B cell (primary cell): ENCODE data around the gene FBN1. TPM values are rescaled to one million over a fixed set of nuclear protein-coding genes. Genes with fewer than 3 reads are reported as not detected.

Experiments used
- ATAC-seq: fragments of 200-7000 bp; cut with Tn5 transposase; one replicate; pipeline ENCODE4 v1.10.0; 2021; ENCODE audit warnings: low read depth, mild to moderate bottlenecking, moderate number of reproducible peaks, moderate library complexity
- CTCF ChIA-PET: fragments of 350-600 bp; sonication (Branson Sonifier 250); formaldehyde crosslinking; loops from one replicate; lab custom pipeline; 2021; ENCODE audit warnings: antibody characterized with exemption, inconsistent platforms; lab: Charles Lee
- POLR2A ChIA-PET: fragments of 350-600 bp; sonication (Branson Sonifier 250); formaldehyde crosslinking; loops from one replicate; lab custom pipeline; 2021; ENCODE audit warnings: antibody characterized with exemption; lab: Charles Lee
- DNase-seq: peaks from one replicate; pipeline ENCODE4 v3.0.0; 2013
- H2AFZ ChIP-seq: 2 replicates; pipeline ENCODE4 v1.6.1; 2012; ENCODE audit warnings: mild to moderate bottlenecking, low read depth, low read length; ENCODE audit not compliant: insufficient read depth, poor library complexity, severe bottlenecking
- H3K27ac ChIP-seq, 2 donors: 1 replicate in 1 of 2; 2 replicates in 1 of 2; pipeline ENCODE4 v1.5.1; 2012 to 2013; ENCODE audit warnings: low read length in 2 of 2, mild to moderate bottlenecking in 2 of 2, moderate library complexity in 1 of 2
- H3K27me3 ChIP-seq, 4 experiments: fragments of 200-600 bp in 1 of 4; sonication (generic) in 1 of 4; replicated peaks in 1 of 4; 1 replicate in 2 of 4; 2 replicates in 2 of 4; pipeline versions ENCODE4 v1.6.1 to v1.7.0; 2013 to 2016; ENCODE audit warnings: low read length in 3 of 4, mild to moderate bottlenecking in 2 of 4, mixed read lengths in 1 of 4, moderate library complexity in 1 of 4; ENCODE audit not compliant: insufficient read depth in 4 of 4, control insufficient read depth in 3 of 4; ENCODE audit errors: control extremely low read depth in 1 of 4
- H3K36me3 ChIP-seq, 2 experiments: replicated peaks in 1 of 2; 1 replicate in 1 of 2; 2 replicates in 1 of 2; pipeline versions ENCODE4 v1.6.1 to v1.7.1; 2013; ENCODE audit warnings: low read length in 1 of 2; ENCODE audit not compliant: insufficient read depth in 2 of 2, control insufficient read depth in 1 of 2; ENCODE audit errors: control extremely low read depth in 1 of 2, extremely low read depth in 1 of 2
- H3K4me1 ChIP-seq, 2 donors: fragments of 200-600 bp in 1 of 2; sonication (generic) in 1 of 2; 1 replicate in 1 of 2; 2 replicates in 1 of 2; pipeline versions ENCODE4 v1.5.1 to v1.6.1; 2013 to 2017; ENCODE audit warnings: low read length in 2 of 2; ENCODE audit not compliant: control insufficient read depth in 2 of 2, insufficient read depth in 2 of 2
- H3K4me2 ChIP-seq: replicated peaks from 2 replicates; pipeline ENCODE3; 2012; ENCODE audit warnings: mild to moderate bottlenecking, low read depth, low read length; ENCODE audit not compliant: poor library complexity, severe bottlenecking
- H3K4me3 ChIP-seq, 5 experiments: fragments of 200-600 bp in 1 of 5; sonication (generic) in 1 of 5; 1 replicate in 3 of 5; 2 replicates in 2 of 5; pipeline versions ENCODE4 v1.5.1 to v1.7.0; 2011 to 2016; ENCODE audit warnings: low read length in 4 of 5, mild to moderate bottlenecking in 4 of 5, low read depth in 2 of 5, control low read depth in 1 of 5, moderate library complexity in 1 of 5; ENCODE audit not compliant: insufficient read depth in 1 of 5; ENCODE audit errors: control extremely low read depth in 1 of 5, extremely low read depth in 1 of 5
- H3K79me2 ChIP-seq: fragments of 200-600 bp; sonication (generic); one replicate; pipeline ENCODE4 v1.6.0; 2016; ENCODE audit warnings: low read length; ENCODE audit not compliant: control insufficient read depth, insufficient read depth
- H3K9ac ChIP-seq: fragments of 200-600 bp; sonication (generic); 2 replicates; pipeline ENCODE4 v1.6.1; 2017; ENCODE audit warnings: mild to moderate bottlenecking, low read length, moderate library complexity
- H3K9me3 ChIP-seq, 3 donors: one replicate each; pipeline versions ENCODE4 v1.6.1 to v1.7.1; 2013; ENCODE audit warnings: low read length in 2 of 3; ENCODE audit not compliant: control insufficient read depth in 2 of 3, insufficient read depth in 1 of 3; ENCODE audit errors: control extremely low read depth in 1 of 3
- H4K20me1 ChIP-seq: 2 replicates; pipeline ENCODE4 v1.6.0; 2012; ENCODE audit warnings: mild to moderate bottlenecking, low read length; ENCODE audit not compliant: insufficient read depth, control insufficient read depth, poor library complexity, severe bottlenecking
- H3K27ac Mint-ChIP-seq: one replicate; pipeline ENCODE4 v1.8.0; 2021; ENCODE audit warnings: mixed read lengths
- H3K27me3 Mint-ChIP-seq: one replicate; pipeline ENCODE4 v1.8.0; 2021; ENCODE audit warnings: mixed read lengths
- H3K4me1 Mint-ChIP-seq: one replicate; pipeline ENCODE4 v1.8.0; 2021; ENCODE audit warnings: mixed read lengths
- H3K4me3 Mint-ChIP-seq: one replicate; pipeline ENCODE4 v1.8.0; 2021; ENCODE audit warnings: mixed read lengths
- H3K9me3 Mint-ChIP-seq: one replicate; pipeline ENCODE4 v1.8.0; 2022; ENCODE audit warnings: mixed read lengths; ENCODE audit not compliant: insufficient read depth
- CTCF ChIP-seq: fragments of 200-600 bp; IDR thresholded peaks from one replicate; pipeline ENCODE4 v1.8.0; 2022; ENCODE audit warnings: antibody characterized with exemption, mild to moderate bottlenecking
- EZH2 ChIP-seq: IDR thresholded peaks from 2 replicates; pipeline ENCODE4 v1.6.1; 2012; ENCODE audit warnings: borderline replicate concordance, low read depth, mild to moderate bottlenecking, moderate library complexity, low read length; ENCODE audit not compliant: insufficient read depth, poor library complexity, severe bottlenecking
- WGBS: methylation state at CpG from one replicate; pipeline ENCODE4 v1.1.5; 2013; ENCODE audit warnings: missing lambda C conversion rate; ENCODE audit not compliant: insufficient coverage; 5-methylcytosine and 5-hydroxymethylcytosine counted together
- intact Hi-C: fragments of 100-400 bp; cut with micrococcal nuclease; formaldehyde crosslinking; loops from one replicate; pipeline ENCODE4 v1.10.0; 2022
- polyA plus RNA-seq: library from polyadenylated mRNA; depleted of rRNA; stranded (reverse); fragments of >200 nt; gene quantifications from 2 replicates; pipeline ENCODE4 v1.2.3, GENCODE V29; 2012
- total RNA-seq, 2 donors: library from RNA; stranded (reverse); fragments of 120-200 nt in 1 of 2; gene quantifications; 1 replicate in 1 of 2; 2 replicates in 1 of 2; pipeline versions ENCODE4 v1.2.3 to v1.2.4, GENCODE V29; 2013 to 2022

FBN1 gene
- total and polyA plus RNA-seq, 2 donors (not counting 1 experiment from before 2014, with no cell fraction given), result 0.15 to 0.25 TPM

- ChIA-PET POLR2A (no interaction called here), CTCF (no interaction called here)
- Histone ChIP-seq H3K27ac (no peak overlapping the region), H3K9ac (no peak overlapping the region), H3K36me3 (no peaks in the 10 kb centered on the region), H3K79me2 (no peaks in the 10 kb centered on the region), H3K4me2 (no peak overlapping the region), H3K4me1 (no peaks in the 10 kb centered on the region), H4K20me1 (no peaks in the 10 kb centered on the region), H3K4me3 (no peak overlapping the region), H3K27me3 (no peaks in the 10 kb centered on the region), H3K9me3 (no peaks in the 10 kb centered on the region), H2AFZ (no peak overlapping the region)
- Mint-ChIP-seq H3K4me1 (no peaks in the 10 kb centered on the region), H3K27me3 (no peaks in the 10 kb centered on the region), H3K4me3 (no peak overlapping the region), H3K27ac (no peak overlapping the region), H3K9me3 (no peaks in the 10 kb centered on the region)
- intact Hi-C loops, result no loop called here
- TF ChIP-seq EZH2 (no peak), CTCF (no peak)
- DNase-seq, result no peak
- no peak for ATAC-seq
- 76% methylated on average over 2 of the region's 7 CpGs for WGBS
Observed at GRCh38 chr15:48627260-48627940, 18.1 kb downstream of the FBN1 start.

DNA sequence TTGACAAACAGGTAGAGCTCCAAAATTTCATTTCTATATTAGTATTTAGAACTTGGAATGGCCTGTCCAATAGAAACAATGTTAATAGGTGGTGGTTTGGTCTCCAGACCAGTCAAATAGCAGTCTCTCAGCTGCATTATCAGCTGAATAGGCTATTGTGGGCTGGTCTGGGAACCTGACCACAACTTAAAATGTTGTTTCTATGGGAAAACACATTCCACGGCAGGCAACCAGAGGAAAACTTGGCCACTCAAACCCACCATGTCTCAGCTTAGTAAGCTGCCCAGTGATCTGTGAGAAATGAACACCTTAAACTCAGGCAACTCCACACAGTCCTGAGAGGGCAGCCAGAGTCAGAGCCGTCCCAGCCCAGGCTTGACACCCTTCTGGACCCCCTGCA, 20.4 kb downstream of the FBN1 start:
- CTCF ChIA-PET, result no interaction called here
- Histone ChIP-seq H3K9me3 (no peaks in the 10 kb centered on the region), H3K36me3 (no peaks in the 10 kb centered on the region), H3K9ac (no peak overlapping the region), H3K4me1 (no peaks in the 10 kb centered on the region), H3K27ac (no peak overlapping the region), H4K20me1 (no peaks in the 10 kb centered on the region), H2AFZ (no peak overlapping the region), H3K4me2 (no peak overlapping the region), H3K27me3 (no peaks in the 10 kb centered on the region), H3K79me2 (no peaks in the 10 kb centered on the region), H3K4me3 (no peak overlapping the region)
- TF ChIP-seq EZH2, result no peak
- TF ChIP-seq CTCF, result no peak
- no peak overlapping the region for H3K4me3 Mint-ChIP-seq
- no peaks in the 10 kb centered on the region for H3K9me3 Mint-ChIP-seq
- no peak overlapping the region for H3K27ac Mint-ChIP-seq
- ATAC-seq, result no peak
- H3K27me3 Mint-ChIP-seq, result no peaks in the 10 kb centered on the region
- H3K4me1 Mint-ChIP-seq, result no peaks in the 10 kb centered on the region
- DNase-seq, result no peak
- POLR2A ChIA-PET, result no interaction called here
- 83% methylated on average over 2 of the region's 2 CpGs for WGBS
- intact Hi-C loops, result no loop called here
